Right lobe of liver (tissue), 6 donors: Measurements from ENCODE around the gene SAMD4A. TPM values are rescaled to one million over a fixed set of nuclear protein-coding genes. Genes with fewer than 3 reads are reported as not detected.

Experiments used
- ATAC-seq, 4 donors: fragments of 200-7000 bp; cut with Tn5 transposase; one replicate each; pipeline ENCODE4 v1.9.1; 2020; ENCODE audit warnings: mild to moderate bottlenecking in 4 of 4, moderate library complexity in 4 of 4
- DNase-seq, 3 donors: peaks; one replicate each; pipeline ENCODE4 v3.0.0-alpha.2; 2020
- H3K27ac ChIP-seq, 3 donors: fragments of 200-600 bp; one replicate each; pipeline ENCODE4 v1.8.0; 2022
- H3K27me3 ChIP-seq, 2 donors: fragments of 200-600 bp; one replicate each; pipeline ENCODE4 v1.8.0; 2022
- H3K36me3 ChIP-seq, 4 donors: fragments of 200-600 bp; sonication (generic) in 1 of 4; one replicate each; pipeline versions ENCODE4 v1.5.1 to v1.8.0; 2017 to 2022; ENCODE audit warnings: control low read depth in 1 of 4
- H3K4me1 ChIP-seq, 4 donors: fragments of 200-600 bp; sonication (generic) in 1 of 4; one replicate each; pipeline versions ENCODE4 v1.5.1 to v1.8.0; 2017 to 2022; ENCODE audit warnings: control low read depth in 1 of 4
- H3K4me3 ChIP-seq, 3 donors: fragments of 200-600 bp; one replicate each; pipeline ENCODE4 v1.8.0; 2022
- H3K9me3 ChIP-seq, 4 donors: fragments of 200-600 bp; sonication (generic) in 1 of 4; one replicate each; pipeline versions ENCODE4 v1.5.1 to v1.8.0; 2017 to 2022; ENCODE audit warnings: control low read depth in 1 of 4
- CTCF ChIP-seq, 4 donors: fragments of 200-600 bp in 3 of 4; fragments of 450-650 bp in 1 of 4; IDR thresholded peaks; one replicate each; pipeline versions ENCODE4 v1.5.1 to v1.8.0; 2016 to 2022; ENCODE audit warnings: antibody characterized with exemption in 4 of 4, mild to moderate bottlenecking in 2 of 4
- POLR2A ChIP-seq: fragments of 450-650 bp; IDR thresholded peaks from one replicate; pipeline ENCODE4 v1.6.1; 2017; ENCODE audit warnings: antibody characterized with exemption, mild to moderate bottlenecking
- WGBS: methylation state at CpG from one replicate; pipeline ENCODE4 v1.1.6; 2018; ENCODE audit warnings: low coverage, low lambda C conversion rate; ENCODE audit not compliant: insufficient coverage; ENCODE audit errors: missing lambda C conversion rate; 5-methylcytosine and 5-hydroxymethylcytosine counted together
- intact Hi-C, 2 donors: fragments of 100-400 bp; cut with DNase I; formaldehyde crosslinking; loops; one replicate each; pipeline versions ENCODE4 v1.11.2 to v1.14.1; 2022
- total RNA-seq, 6 experiments: library from RNA; depleted of rRNA in 2 of 6; stranded (reverse); fragments of >200 nt in 2 of 6; fragmentation: NEBNext Ultra II Directional in 3 of 6; extraction: Animal tissue kit (Norgen Biotek cat#: 25700) in 3 of 6; gene quantifications; one replicate each; pipeline versions ENCODE4 v1.1.0 to v1.2.4, GENCODE V29; 2016 to 2023
- donor health status: DM: no; HTN: yes; CAD: no.
- donor health status: DM: no; HTN: no; CAD: no.
- donor health status: DM: no; HTN: no; CAD: no.
- donor health status: DM: no; HTN: yes; CAD: no.
- donor health status: DM: no; HTN: yes; CAD: no.

The SAMD4A gene
- total RNA-seq, 6 experiments from 2014 or later = 16.7 to 31.9 (median 21.1) TPM

DNA sequence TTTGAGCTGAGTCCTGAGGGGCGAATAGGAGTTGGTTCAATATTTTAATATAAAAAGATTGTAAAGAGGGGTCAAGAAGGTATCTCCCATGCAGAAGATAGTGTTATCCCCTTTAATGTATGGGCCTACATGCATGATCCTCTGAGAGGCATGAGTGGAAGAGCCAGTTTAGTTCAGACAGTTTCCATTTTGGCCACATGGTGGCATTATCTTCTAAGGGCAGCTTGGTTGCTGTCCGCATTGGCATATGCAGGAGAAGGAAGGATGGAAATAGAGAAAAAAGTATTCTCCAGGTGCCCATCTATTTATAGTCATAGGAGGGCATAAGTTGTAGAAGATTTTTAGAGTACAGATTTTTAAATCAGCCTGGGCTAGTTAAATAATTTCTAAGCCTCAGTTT lies 5.4 kb downstream of the SAMD4A start:
- TF ChIP-seq CTCF (IDR thresholded peaks at IDR 0.05) (peak; percentile 21 to 47 (median 38)), POLR2A (no peak)
- WGBS = 88% methylated on average over 2 of the region's 2 CpGs
- no peaks in the 10 kb centered on the region for H3K36me3 ChIP-seq
- no peak for DNase-seq
- H3K9me3 ChIP-seq = peaks cover 0 to 5% (median 0%) of the 10 kb centered on the region in 4 donors
- no peak for ATAC-seq
- H3K4me3 ChIP-seq = no peak overlapping the region
- no peak overlapping the region for H3K27ac ChIP-seq
- H3K4me1 ChIP-seq = peaks cover 0 to 9% (median 0%) of the 10 kb centered on the region in 4 donors
- intact Hi-C loops = loop anchor here in 1 of 2 donors (10.0 kb wide), 1 partner anchor 112 kb away; no protein-coding TSS in a partner anchor
- H3K27me3 ChIP-seq = no peaks in the 10 kb centered on the region

DNA sequence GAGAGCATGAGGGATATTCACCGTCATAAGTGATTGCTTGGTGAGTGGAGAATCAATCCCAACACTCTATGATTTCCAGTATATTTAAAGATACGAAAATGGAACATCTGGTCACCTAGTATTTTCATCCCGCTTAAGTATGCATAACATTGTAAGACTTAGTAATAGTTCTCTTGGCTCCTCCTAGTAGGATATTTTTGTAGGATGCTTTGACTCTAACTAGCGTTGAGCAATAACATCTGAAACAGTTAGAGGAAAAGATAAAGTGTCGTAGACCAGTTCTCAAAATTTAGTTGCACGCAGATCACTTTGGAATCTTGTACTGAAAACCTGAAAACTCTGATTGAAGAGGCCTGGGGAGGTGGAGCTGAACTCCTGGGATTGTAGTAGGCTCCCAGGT lies 7.6 kb downstream of the SAMD4A start:
- no peaks in the 10 kb centered on the region for H3K36me3 ChIP-seq
- DNase-seq (no peak), ATAC-seq (no peak)
- H3K9me3 ChIP-seq = peaks cover 0 to 5% (median 0%) of the 10 kb centered on the region in 4 donors
- intact Hi-C loops = loop anchor here in 1 of 2 donors (10.0 kb wide), 1 partner anchor 110 kb away; no protein-coding TSS in a partner anchor
- no peak overlapping the region for H3K4me3 ChIP-seq
- no peaks in the 10 kb centered on the region for H3K27me3 ChIP-seq
- H3K4me1 ChIP-seq = no peaks in the 10 kb centered on the region
- WGBS = 83% methylated on average over 5 of the region's 6 CpGs
- TF ChIP-seq CTCF (IDR thresholded peaks at IDR 0.05) (no peak), POLR2A (no peak)
- no peak overlapping the region for H3K27ac ChIP-seq

- H3K36me3 ChIP-seq = no peaks in the 10 kb centered on the region
These were observed 10.6 kb downstream of the SAMD4A start for GRCh38 chr14:54577494-54577893.

DNA sequence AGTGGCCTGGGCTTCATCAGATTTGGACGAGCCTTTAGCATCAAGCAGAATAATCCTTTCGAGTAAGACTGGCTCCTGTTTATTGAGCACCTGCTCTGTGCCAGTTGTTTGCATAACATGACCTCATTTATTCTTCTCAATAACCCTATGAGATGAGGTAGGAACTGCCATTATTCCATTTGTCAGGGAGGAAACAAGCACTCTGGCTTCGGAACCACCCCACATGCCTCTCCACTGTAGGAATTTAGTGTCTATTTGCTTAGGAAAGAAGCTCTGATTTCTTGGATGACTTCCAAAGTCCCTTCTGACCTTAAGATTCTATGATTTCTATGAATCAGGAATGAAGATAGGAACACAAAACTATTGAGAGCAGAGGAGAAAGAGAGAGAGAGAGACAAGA lies 11.0 kb downstream of the SAMD4A start:
- DNase-seq = no peak
- no peaks in the 10 kb centered on the region for H3K27me3 ChIP-seq
- H3K36me3 ChIP-seq = no peaks in the 10 kb centered on the region
- H3K9me3 ChIP-seq = no peaks in the 10 kb centered on the region
- 72% methylated on average over 3 of the region's 3 CpGs for WGBS
- no peak overlapping the region for H3K27ac ChIP-seq
- intact Hi-C loops = loop anchor here in 1 of 2 donors (10.0 kb wide), 1 partner anchor 107 kb away; no protein-coding TSS in a partner anchor
- TF ChIP-seq POLR2A (no peak), CTCF (IDR thresholded peaks at IDR 0.05) (no peak)
- no peak for ATAC-seq
- no peak overlapping the region for H3K4me3 ChIP-seq
- H3K4me1 ChIP-seq = no peaks in the 10 kb centered on the region

More at GRCh38 chr14:54577494-54577893, 10.6 kb downstream of the SAMD4A start:
- Histone ChIP-seq H3K4me1 (no peaks in the 10 kb centered on the region), H3K27ac (no peak overlapping the region), H3K4me3 (no peak overlapping the region), H3K9me3 (peaks cover 0 to 3% (median 0%) of the 10 kb centered on the region in 4 donors), H3K27me3 (no peaks in the 10 kb centered on the region)
- intact Hi-C loops = loop anchor here in 1 of 2 donors (10.0 kb wide), 1 partner anchor 107 kb away; no protein-coding TSS in a partner anchor
- ATAC-seq (no peak), DNase-seq (no peak)
- TF ChIP-seq POLR2A = no peak
- no peak for TF ChIP-seq CTCF (IDR thresholded peaks at IDR 0.05)
- WGBS = 85% methylated on average over 5 of the region's 6 CpGs
